TTC549 (cell line): ENCODE data around the gene MTMR2.

Experiments used
- FAIRE-seq: peaks from 2 replicates; lab custom pipeline; 2012; peaks lifted over from hg19 to GRCh38; lab: Jason Lieb, UNC

Gene MTMR2

DNA sequence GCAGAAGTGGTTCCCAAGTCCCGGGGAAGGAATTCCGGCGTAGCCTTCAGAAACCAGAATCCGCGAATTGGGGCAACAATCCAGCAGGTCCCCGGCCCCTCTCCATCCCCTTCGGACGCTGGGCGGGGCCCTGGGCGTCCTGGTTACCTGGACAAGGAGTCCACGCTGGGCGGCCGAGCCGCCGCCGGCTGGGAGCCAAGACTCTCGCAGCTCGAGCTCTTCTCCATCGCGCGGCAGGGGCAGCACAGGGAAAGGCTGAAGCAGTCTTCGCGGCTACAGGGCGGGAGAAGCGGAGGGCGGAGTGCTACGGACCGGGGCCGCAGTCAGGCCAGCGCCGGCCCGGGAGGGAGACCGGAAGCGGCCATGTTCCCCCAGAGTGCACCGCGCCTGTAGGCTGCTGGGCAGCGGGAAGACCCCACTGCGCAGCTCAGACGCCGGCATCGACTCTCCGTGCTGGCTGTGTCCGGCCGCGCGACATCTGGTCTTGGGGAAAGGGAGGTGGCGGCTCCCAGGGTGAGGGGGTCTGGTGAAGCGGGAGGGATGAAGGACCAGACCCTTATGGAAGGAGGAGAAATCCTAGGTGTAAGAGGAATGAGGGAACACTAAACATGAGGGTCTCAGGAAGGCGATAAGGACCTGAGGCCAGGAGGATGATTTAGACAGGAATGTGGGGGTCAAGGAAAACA is at the start of gene MTMR2:
TSS of gene MTMR2 (minus strand) at position 380 of the 686 bp plus-strand sequence. CDS start at position 227, 153 bp downstream.
- FAIRE-seq, result no peak

DNA sequence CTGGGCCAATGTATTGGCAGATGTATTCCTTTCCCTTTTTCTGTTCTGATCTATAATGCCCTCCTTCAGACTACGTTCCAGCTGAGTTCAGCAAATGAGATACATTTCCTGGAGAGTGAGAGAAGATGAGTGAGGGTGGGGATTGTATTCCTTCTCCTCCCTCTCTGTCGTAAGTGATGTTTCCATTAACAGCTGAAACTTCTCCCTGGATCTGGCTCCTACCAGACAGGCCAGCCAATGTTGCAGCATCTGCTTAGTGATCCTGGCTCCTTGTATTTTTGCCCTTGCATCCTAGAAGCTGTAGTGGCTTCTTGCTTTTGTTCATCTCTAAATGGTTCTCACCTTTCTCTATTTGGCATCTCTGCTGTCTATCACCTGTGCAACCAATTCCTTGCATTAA is 48.2 kb upstream of the MTMR2 start:
- FAIRE-seq, result no peak

DNA sequence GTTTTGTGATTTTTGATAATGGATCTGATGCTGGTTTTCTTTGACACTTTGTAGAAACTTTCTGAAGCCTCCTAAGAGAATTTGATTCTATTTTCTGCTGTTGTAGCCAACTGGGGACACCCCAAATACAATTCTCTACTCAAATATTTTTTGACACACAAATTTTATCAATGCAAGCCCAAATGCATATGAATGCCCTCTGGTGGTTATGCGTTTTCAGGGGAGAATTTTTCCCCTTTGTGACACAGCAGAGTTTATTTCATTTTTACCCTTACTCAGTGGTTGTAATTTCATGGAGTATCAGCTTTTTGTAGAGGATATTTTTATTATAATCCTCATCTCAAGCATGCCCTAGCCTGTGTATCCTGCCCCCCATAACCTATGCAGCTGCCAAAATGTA is 44.7 kb upstream of the MTMR2 start:
- no peak for FAIRE-seq

GRCh38 chr11:95964281-95964680 is 40.4 kb upstream of the MTMR2 start:
- no peak for FAIRE-seq

- no peak for FAIRE-seq
Observed at GRCh38 chr11:95961758-95962157, 37.9 kb upstream of the MTMR2 start.

GRCh38 chr11:95950905-95951304 is 27.0 kb upstream of the MTMR2 start:
- FAIRE-seq, result no peak

DNA sequence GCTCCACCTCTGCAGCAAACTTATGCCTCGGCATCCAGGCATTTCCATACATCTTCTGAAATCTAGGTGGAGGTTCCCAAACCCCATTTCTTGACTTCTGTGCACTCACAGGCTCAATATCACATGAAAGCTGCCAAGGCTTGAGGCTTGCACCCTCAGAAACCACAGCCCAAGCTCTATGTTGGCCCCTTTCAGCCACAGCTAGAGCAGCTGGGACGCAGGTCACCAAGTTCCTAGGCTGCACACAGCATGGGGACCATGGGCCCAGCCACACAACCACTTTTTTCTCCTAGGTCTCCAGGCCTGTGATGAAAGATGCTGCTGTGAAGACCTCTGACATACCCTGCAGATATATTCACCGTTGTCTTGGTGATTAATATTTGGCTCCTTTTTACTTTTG is 24.7 kb upstream of the MTMR2 start:
- no peak for FAIRE-seq

GRCh38 chr11:95944623-95945022 is 20.7 kb upstream of the MTMR2 start:
- FAIRE-seq, result no peak

DNA sequence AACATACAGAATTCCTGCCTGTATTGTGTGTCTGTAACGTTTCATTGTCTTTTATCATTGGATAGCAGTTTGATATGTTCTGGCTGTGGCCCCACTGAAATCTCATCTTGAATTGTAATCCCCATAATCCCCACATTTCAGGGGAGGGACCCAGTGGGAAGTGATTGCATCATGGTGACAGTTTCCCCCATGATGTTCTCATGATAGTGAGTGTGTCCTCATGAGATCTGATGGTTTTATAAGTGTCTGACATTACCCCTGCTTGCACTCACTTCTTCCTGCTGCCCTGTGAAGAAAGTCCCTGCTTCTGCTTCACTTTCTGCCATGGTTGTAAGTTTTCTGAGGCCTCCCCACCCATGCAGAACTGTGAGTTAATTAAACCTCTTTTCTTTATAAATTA is 19.6 kb upstream of the MTMR2 start:
- no peak for FAIRE-seq

DNA sequence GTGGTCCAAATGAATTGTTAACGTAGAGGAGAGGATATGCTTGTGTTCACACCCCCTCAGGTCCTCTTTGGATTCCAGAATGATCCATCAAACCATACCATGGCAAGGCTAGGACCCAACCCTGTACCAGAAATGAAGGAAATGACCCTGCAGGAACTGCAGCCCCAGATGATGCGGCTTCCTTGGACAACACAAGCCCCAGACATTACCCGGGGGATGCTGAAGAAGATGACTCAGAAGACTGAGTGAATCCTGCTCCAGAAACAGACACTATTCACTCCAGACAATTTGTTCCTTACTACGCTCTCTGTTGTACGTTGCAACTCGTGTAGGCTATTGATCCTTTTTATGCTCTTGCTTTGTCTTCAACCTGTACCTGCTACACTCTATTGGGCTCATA is 15.2 kb upstream of the MTMR2 start:
- FAIRE-seq, result no peak

DNA sequence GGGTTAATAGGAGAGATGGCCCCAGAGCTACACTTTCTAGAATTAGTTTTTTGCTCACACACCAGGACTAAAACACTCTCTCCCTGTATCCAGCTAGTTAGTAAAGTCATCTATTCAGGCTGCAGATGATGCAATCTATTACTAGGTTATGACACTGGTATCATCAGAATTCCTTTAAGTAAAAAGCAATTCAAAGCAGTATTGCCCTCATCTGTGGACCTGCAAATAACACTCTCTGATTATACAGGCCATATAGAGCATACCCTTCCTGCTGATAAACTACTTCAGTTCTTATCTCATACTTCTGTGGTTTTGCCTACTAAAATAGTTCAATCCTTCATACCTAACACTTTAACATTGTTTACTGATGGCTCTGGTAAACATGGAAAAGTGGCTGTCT is 13.5 kb upstream of the MTMR2 start:
- FAIRE-seq, result no peak

- no peak for FAIRE-seq
Observed at GRCh38 chr11:95933594-95933993, 9.7 kb upstream of the MTMR2 start.

DNA sequence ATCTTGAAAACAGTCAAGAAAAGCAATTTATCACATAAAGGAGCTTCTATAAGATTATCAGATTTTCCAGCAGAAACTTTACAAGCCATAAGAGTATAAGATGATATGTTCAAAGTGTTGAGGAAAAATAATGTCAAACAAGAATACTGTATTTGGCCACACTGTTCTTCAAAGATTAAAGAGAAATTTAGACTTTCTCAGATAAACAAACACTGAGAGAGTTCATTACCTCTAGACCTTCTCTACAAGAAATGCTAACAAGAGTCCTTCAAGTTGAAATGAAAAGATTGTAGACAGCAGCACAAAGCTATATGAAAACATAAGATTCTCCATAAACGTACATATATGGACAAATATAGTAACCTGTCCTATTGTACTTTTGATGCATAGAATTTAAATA is 8.0 kb upstream of the MTMR2 start:
- no peak for FAIRE-seq

GRCh38 chr11:95930948-95931347 is 7.0 kb upstream of the MTMR2 start:
- FAIRE-seq, result no peak

DNA sequence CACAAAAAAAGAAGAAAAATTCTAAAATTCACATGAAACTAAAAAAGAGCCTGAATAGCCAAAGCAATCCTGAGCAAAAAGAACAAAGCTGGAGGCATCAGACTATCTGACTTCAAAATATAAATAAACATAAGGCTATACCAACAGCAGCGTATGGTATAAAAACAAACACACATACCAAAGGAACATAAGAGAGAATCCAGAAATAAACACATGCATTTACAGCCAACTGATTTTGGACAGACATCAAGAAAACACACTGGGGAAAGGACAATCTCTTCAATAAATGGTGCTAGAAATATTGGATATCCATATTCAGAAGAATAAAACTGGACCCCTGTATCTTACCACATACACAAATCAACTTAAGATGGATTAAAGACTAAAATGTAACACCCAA is 2.8 kb upstream of the MTMR2 start:
- FAIRE-seq, result no peak

GRCh38 chr11:95925011-95925410 is 1.1 kb upstream of the MTMR2 start:
- FAIRE-seq, result no peak

DNA sequence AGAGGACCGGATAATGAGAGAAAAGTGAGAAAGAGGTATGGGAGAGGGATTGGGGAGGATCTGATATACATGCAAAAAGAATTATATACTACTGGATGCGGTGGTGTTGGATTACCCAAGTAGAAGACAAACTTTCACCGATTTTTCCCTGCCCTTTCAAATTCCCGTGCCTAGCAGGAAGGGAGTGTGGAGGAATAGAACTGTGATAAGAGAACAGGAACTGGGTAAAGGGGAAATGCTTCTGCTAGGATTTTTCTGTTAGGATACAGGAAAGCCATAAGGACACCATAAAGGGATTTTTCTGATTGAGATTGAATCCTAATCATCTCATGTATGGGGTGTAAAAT is 480 bp upstream of the MTMR2 start:
- FAIRE-seq, result no peak

GRCh38 chr11:95923439-95923727 is 524 bp downstream of the MTMR2 start:
- no peak for FAIRE-seq

- no peak for FAIRE-seq
Observed at GRCh38 chr11:95922536-95923438, 1.1 kb downstream of the MTMR2 start.

DNA sequence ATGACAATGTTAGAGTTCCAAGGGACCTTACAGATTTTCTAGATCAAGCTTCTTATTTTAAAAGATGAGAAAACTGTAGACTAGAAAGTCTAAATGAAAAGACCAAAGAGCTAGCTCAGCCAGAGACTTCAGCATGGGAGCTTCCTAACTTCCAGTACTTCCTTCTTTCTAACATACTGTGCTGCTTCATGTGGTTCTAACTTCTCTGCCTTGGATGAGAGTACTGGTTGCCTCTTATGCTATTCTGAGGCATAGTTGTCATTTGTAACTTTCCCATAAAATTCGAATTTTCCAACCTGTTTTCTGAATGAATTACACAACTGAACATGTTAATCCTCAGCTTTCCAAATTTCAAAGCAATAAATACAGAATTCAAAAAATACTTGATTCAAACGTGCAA is 1.8 kb downstream of the MTMR2 start:
- no peak for FAIRE-seq

DNA sequence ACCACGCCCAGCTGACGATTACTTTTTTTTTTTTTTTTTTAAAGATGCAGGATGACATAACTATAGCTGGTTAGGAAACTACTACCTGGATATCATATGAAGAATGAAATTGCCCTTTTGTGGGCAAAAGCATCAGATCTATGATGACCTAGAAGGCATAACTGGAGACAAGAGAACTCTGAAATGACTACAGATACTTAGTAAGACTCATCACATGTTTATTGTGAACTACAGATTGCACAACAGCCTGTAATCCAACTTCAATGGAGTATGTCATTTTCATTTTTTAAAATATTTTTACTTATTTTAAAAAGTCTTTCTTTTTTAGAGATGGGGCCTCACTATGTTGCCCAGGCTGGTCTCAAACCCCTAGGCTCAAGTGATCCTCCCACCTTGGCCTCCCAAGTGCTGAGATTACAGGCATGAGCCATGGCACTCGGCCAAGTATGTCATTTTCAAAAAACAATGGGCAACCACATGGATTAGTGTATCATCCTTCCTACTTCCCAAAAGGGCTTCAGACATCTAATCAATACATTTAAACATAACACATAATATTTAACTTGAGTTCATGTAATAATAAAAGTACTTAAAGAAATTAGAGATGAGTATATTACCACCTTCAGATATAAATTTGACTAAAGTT is 3.3 kb downstream of the MTMR2 start:
- FAIRE-seq, result no peak

DNA sequence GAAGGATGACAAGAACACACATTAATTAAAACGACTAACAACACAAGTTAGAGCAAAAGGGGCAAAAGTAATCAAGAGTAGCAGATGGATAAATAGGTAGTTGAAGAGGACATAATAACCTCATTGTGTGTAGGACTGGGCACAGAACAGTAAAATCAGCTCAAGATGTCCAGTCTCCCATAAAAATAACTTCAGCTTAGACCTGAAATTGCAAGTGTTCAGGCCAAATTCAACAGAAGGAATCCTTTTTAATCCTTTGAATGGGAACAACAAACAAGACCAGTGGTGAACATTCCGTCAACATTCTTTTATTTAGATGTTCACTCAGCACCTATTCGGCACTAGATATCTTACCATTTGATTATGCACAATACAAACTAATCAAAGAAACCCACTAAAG is 4.4 kb downstream of the MTMR2 start:
- no peak for FAIRE-seq

DNA sequence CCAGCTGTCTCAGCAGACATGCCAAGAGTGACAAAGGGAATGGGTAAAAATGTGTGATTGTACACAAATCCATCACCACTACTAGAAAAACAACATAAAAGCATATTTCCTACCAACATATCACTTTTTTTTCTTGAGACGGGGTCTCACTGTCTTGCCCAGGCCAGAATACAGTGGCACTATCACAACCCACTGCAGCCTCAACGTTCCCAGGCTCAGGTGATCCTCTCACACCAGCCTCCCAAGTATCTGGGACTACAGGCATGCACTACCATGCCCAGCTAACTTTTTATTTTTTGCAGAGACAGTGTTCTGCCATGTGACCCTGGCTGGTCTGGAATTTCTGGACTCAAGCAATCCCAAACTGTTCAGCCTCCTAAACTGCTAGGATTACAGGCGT is 5.2 kb downstream of the MTMR2 start:
- no peak for FAIRE-seq

DNA sequence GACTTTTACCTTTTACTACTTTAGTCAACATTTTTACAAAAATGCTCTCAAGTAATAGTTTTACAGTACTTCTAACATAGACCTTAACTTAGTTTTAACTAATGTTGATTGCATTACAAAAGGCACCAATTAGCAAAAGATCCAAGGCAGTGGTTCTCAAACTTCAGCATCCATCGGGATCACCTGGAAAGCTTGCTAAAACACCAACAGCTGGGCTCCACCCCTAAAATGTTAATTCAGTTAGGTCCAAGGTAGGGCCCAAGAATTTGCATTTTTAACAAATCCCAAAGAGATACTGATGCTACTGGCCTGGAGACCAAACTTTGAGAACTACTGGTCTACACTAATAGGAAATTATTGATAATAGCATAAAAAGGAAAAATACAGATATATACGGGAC is 5.9 kb downstream of the MTMR2 start:
- FAIRE-seq, result no peak
